Trophoblast cell (in vitro differentiated cells and primary cell): Measurements from ENCODE around the gene GRIN1.
A peak's percentile ranks its signal among the peaks of the same experiment; 100 is the strongest.

Experiments
- DNase-seq, 2 donors: peaks; one replicate each; pipeline ENCODE4 v3.0.0-alpha.2; 2016
- H2AFZ ChIP-seq: 2 replicates; pipeline ENCODE4 v1.6.1; 2013; ENCODE audit warnings: low read length, moderate library complexity, mild to moderate bottlenecking; ENCODE audit not compliant: insufficient read depth, poor library complexity
- H2AK5ac ChIP-seq: 2 replicates; pipeline ENCODE4 v1.6.1; 2013; ENCODE audit warnings: mild to moderate bottlenecking, low read length
- H2BK120ac ChIP-seq: 2 replicates; pipeline ENCODE4 v1.6.1; 2013; ENCODE audit warnings: low read length, mild to moderate bottlenecking, moderate library complexity; ENCODE audit not compliant: insufficient read depth, poor library complexity
- H2BK12ac ChIP-seq: 2 replicates; pipeline ENCODE4 v1.6.1; 2013; ENCODE audit warnings: mild to moderate bottlenecking, low read length, moderate library complexity
- H2BK5ac ChIP-seq: 2 replicates; pipeline ENCODE4 v1.6.1; 2013; ENCODE audit warnings: low read length, low read depth, moderate library complexity, mild to moderate bottlenecking; ENCODE audit not compliant: poor library complexity
- H3K14ac ChIP-seq: 2 replicates; pipeline ENCODE4 v1.6.1; 2013; ENCODE audit warnings: mild to moderate bottlenecking, low read length
- H3K18ac ChIP-seq: 2 replicates; pipeline ENCODE4 v1.6.1; 2013; ENCODE audit warnings: mild to moderate bottlenecking, low read length
- H3K23ac ChIP-seq: 2 replicates; pipeline ENCODE4 v1.6.1; 2013; ENCODE audit warnings: low read length
- H3K27ac ChIP-seq: 2 replicates; pipeline ENCODE4 v1.5.1; 2013; ENCODE audit warnings: low read depth, mild to moderate bottlenecking, inconsistent platforms, low read length, moderate library complexity
- H3K27me3 ChIP-seq: 2 replicates; pipeline ENCODE4 v1.6.1; 2013; ENCODE audit warnings: inconsistent platforms, mild to moderate bottlenecking, low read length, moderate library complexity; ENCODE audit not compliant: insufficient read depth
- H3K36me3 ChIP-seq, 2 experiments: 1 replicate in 1 of 2; 2 replicates in 1 of 2; pipeline ENCODE4 v1.6.1; 2013; ENCODE audit warnings: low read length in 2 of 2, mild to moderate bottlenecking in 2 of 2, moderate library complexity in 1 of 2; ENCODE audit not compliant: insufficient read depth in 2 of 2, control insufficient read depth in 1 of 2
- H3K4ac ChIP-seq: 2 replicates; pipeline ENCODE4 v1.6.1; 2013; ENCODE audit warnings: low read depth, mild to moderate bottlenecking, low read length, moderate library complexity
- H3K4me1 ChIP-seq, 2 experiments: 1 replicate in 1 of 2; 2 replicates in 1 of 2; pipeline ENCODE4 v1.6.1; 2013; ENCODE audit warnings: low read length in 2 of 2, mild to moderate bottlenecking in 2 of 2, moderate library complexity in 1 of 2; ENCODE audit not compliant: insufficient read depth in 2 of 2, control insufficient read depth in 1 of 2
- H3K4me2 ChIP-seq: 2 replicates; pipeline ENCODE4 v1.6.1; 2013; ENCODE audit warnings: inconsistent platforms, mild to moderate bottlenecking, low read length, moderate library complexity
- H3K4me3 ChIP-seq: 2 replicates; pipeline ENCODE4 v1.5.1; 2013; ENCODE audit warnings: mild to moderate bottlenecking, low read depth, low read length, inconsistent platforms
- H3K79me1 ChIP-seq: one replicate; pipeline ENCODE4 v1.6.1; 2013; ENCODE audit warnings: low read length
- H3K79me2 ChIP-seq: 2 replicates; pipeline ENCODE4 v1.6.1; 2013; ENCODE audit warnings: low read length, mild to moderate bottlenecking; ENCODE audit not compliant: control insufficient read depth, insufficient read depth, poor library complexity
- H3K9ac ChIP-seq: 2 replicates; pipeline ENCODE4 v1.6.1; 2013; ENCODE audit warnings: mild to moderate bottlenecking, low read length
- H3K9me3 ChIP-seq: 2 replicates; pipeline ENCODE4 v1.6.1; 2013; ENCODE audit warnings: low read depth, mild to moderate bottlenecking, control low read depth, inconsistent platforms, low read length; ENCODE audit not compliant: insufficient read depth
- H4K12ac ChIP-seq: 2 replicates; pipeline ENCODE4 v1.6.1; 2013; ENCODE audit warnings: low read depth, mild to moderate bottlenecking, low read length, moderate library complexity
- H4K8ac ChIP-seq: 2 replicates; pipeline ENCODE4 v1.6.1; 2013; ENCODE audit warnings: low read depth, mild to moderate bottlenecking, low read length, moderate library complexity
- H4K91ac ChIP-seq: one replicate; pipeline ENCODE4 v1.6.1; 2013; ENCODE audit warnings: low read depth, mild to moderate bottlenecking, low read length, moderate library complexity
- WGBS: extraction: QIAGEN DNeasy Blood & Tissue Kit; methylation state at CpG from one replicate; pipeline ENCODE4 v1.1.7; 2013; ENCODE audit warnings: missing lambda C conversion rate; ENCODE audit not compliant: insufficient read length, insufficient coverage; ENCODE audit errors: extremely low coverage; 5-methylcytosine and 5-hydroxymethylcytosine counted together

GRIN1 gene

GRCh38 chr9:137114613-137115393 lies 24.2 kb upstream of the GRIN1 start, which contains the start of gene DPP7:
Gene DPP7, minus strand, starts transcription at chr9:137114733. Its CDS starts 20 bp downstream, at chr9:137114713.
- H3K4me2 ChIP-seq: peak within 1 kb of the TSS; percentile 59
- H3K4ac ChIP-seq: no peak within 1 kb of the TSS
- H3K23ac ChIP-seq: no peak within 1 kb of the TSS
- no peak within 1 kb of the TSS for H2BK5ac ChIP-seq
- no peak within 1 kb of the TSS for H3K9ac ChIP-seq
- no peak within 1 kb of the TSS for H3K4me3 ChIP-seq
- H4K91ac ChIP-seq: no peak within 1 kb of the TSS
- H3K18ac ChIP-seq: no peak within 1 kb of the TSS
- H3K79me1 ChIP-seq: no peaks in the 10 kb centered on the region
- no CpG with 5 or more reads among the region's 70 CpGs for WGBS
- H2BK120ac ChIP-seq: no peak within 1 kb of the TSS
- H2BK12ac ChIP-seq: no peak within 1 kb of the TSS
- no peaks in the 10 kb centered on the region for H3K9me3 ChIP-seq
- no peaks in the 10 kb centered on the region for H3K79me2 ChIP-seq
- H3K27me3 ChIP-seq: peaks cover 24% of the 10 kb centered on the region
- no peaks in the 10 kb centered on the region for H3K4me1 ChIP-seq
- H3K14ac ChIP-seq: no peak within 1 kb of the TSS
- H2AK5ac ChIP-seq: no peak within 1 kb of the TSS
- peaks cover under 1 to 3% of the 10 kb centered on the region in 2 experiments for H3K36me3 ChIP-seq
- H4K12ac ChIP-seq: no peak within 1 kb of the TSS
- H3K27ac ChIP-seq: no peak within 1 kb of the TSS
- H4K8ac ChIP-seq: no peak within 1 kb of the TSS
- H2AFZ ChIP-seq: no peak within 1 kb of the TSS
- DNase-seq: peak in 1 of 2 donors; percentile 54

GRCh38 chr9:137115394-137116026 lies 23.4 kb upstream of the GRIN1 start:
- no peak overlapping the region for H3K4me2 ChIP-seq
- no peak overlapping the region for H2BK120ac ChIP-seq
- no peak overlapping the region for H2BK5ac ChIP-seq
- no peak overlapping the region for H3K4me3 ChIP-seq
- no peaks in the 10 kb centered on the region for H3K79me1 ChIP-seq
- H3K27ac ChIP-seq: no peak overlapping the region
- no peak overlapping the region for H3K18ac ChIP-seq
- no peak overlapping the region for H3K23ac ChIP-seq
- no peak overlapping the region for H4K8ac ChIP-seq
- no peak overlapping the region for H2AK5ac ChIP-seq
- WGBS: no CpG with 5 or more reads among the region's 21 CpGs
- no peak for DNase-seq
- H4K91ac ChIP-seq: no peak overlapping the region
- no peaks in the 10 kb centered on the region for H3K79me2 ChIP-seq
- H2BK12ac ChIP-seq: no peak overlapping the region
- H4K12ac ChIP-seq: no peak overlapping the region
- H3K9me3 ChIP-seq: no peaks in the 10 kb centered on the region
- H3K14ac ChIP-seq: no peak overlapping the region
- no peaks in the 10 kb centered on the region for H3K4me1 ChIP-seq
- H2AFZ ChIP-seq: no peak overlapping the region
- H3K27me3 ChIP-seq: peaks cover 24% of the 10 kb centered on the region
- no peak overlapping the region for H3K9ac ChIP-seq
- peaks cover 0 to 2% of the 10 kb centered on the region in 2 experiments for H3K36me3 ChIP-seq
- no peak overlapping the region for H3K4ac ChIP-seq

- Histone ChIP-seq H2BK5ac (no peak overlapping the region), H2AK5ac (no peak overlapping the region), H2BK120ac (no peak overlapping the region), H3K36me3 (no peaks in the 10 kb centered on the region), H3K9me3 (no peaks in the 10 kb centered on the region), H3K27me3 (peaks cover 24% of the 10 kb centered on the region), H3K79me1 (no peaks in the 10 kb centered on the region), H4K12ac (no peak overlapping the region), H4K8ac (no peak overlapping the region), H4K91ac (no peak overlapping the region), H3K4me2 (no peak overlapping the region), H3K9ac (no peak overlapping the region), H3K14ac (no peak overlapping the region), H3K4me1 (no peaks in the 10 kb centered on the region), H3K18ac (no peak overlapping the region), H3K4me3 (no peak overlapping the region), H3K23ac (no peak overlapping the region), H2BK12ac (no peak overlapping the region), H2AFZ (no peak overlapping the region), H3K79me2 (no peaks in the 10 kb centered on the region), H3K27ac (no peak overlapping the region), H3K4ac (no peak overlapping the region)
- DNase-seq: no peak
- WGBS: no CpG with 5 or more reads among the region's 6 CpGs
These were observed 22.9 kb upstream of the GRIN1 start for GRCh38 chr9:137116027-137116507.

- Histone ChIP-seq H3K36me3 (no peaks in the 10 kb centered on the region), H3K9me3 (no peaks in the 10 kb centered on the region), H4K12ac (no peak overlapping the region), H2BK120ac (no peak overlapping the region), H3K4me1 (no peaks in the 10 kb centered on the region), H3K79me1 (no peaks in the 10 kb centered on the region), H3K14ac (no peak overlapping the region), H3K27ac (no peak overlapping the region), H3K4ac (no peak overlapping the region), H2BK12ac (no peak overlapping the region), H3K9ac (no peak overlapping the region), H3K18ac (no peak overlapping the region), H3K4me2 (no peak overlapping the region), H4K91ac (no peak overlapping the region), H3K79me2 (no peaks in the 10 kb centered on the region), H2AFZ (no peak overlapping the region), H4K8ac (no peak overlapping the region), H3K27me3 (peaks cover 24% of the 10 kb centered on the region), H3K23ac (no peak overlapping the region), H3K4me3 (no peak overlapping the region), H2AK5ac (no peak overlapping the region), H2BK5ac (no peak overlapping the region)
- peak; percentile 95 to 97 for DNase-seq
- no CpG with 5 or more reads among the region's 17 CpGs for WGBS
These were observed 22.2 kb upstream of the GRIN1 start for GRCh38 chr9:137116728-137117127.
